ENCODE data around the gene PRPH. TPM values are rescaled to one million over a fixed set of nuclear protein-coding genes. Genes with fewer than 3 reads are reported as not detected.
A peak's percentile ranks its signal among the peaks of the same experiment; 100 is the strongest.
"Not testable (repeated sequence)": the region's sequence is repeated elsewhere in the genome, so short reads cannot be mapped to it uniquely, and the experiment has no call there.

PRPH gene
- total RNA-seq, 1 donor from 2014 or later, result 0.99 TPM

DNA sequence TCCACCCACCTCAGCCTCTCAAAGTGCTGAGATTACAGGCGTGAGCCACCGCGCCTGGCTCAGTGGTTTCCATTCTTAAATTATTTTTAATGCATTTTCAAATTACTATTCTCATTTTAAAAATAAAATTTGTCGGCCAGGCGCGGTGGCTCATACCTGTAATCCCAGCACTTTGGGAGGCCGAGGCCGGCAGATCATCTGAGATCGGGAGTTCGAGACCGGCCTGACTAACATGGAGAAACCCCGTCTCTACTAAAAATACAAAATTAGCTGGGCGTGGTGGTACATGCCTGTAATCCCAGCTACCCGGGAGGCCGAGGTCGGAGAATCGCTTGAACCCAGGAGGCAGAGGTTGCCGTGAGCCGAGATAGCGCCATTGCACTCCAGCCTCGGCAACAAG is 38.8 kb downstream of the PRPH start:
- DNase-seq, result not testable (repeated sequence)

DNA sequence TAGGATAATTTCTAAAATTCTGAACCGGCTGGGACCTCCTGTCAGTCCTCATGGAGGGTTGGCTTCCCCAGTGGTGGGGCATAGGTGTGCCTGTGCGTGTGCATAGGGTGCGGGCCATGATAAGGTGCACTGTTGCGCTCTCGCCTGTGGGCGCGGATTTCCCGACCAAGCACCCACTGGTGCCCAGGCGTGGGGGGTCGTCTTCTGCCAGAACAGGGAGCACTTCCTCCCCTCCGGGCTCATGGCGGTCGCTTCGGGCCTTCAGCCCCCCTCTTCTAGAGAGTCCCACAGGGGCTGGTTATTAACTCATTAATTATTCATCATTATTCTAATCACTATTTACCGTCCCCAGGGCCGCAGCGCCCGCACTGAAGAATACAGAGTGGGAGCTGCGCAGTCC is 39.3 kb downstream of the PRPH start:
- no peak for DNase-seq

DNA sequence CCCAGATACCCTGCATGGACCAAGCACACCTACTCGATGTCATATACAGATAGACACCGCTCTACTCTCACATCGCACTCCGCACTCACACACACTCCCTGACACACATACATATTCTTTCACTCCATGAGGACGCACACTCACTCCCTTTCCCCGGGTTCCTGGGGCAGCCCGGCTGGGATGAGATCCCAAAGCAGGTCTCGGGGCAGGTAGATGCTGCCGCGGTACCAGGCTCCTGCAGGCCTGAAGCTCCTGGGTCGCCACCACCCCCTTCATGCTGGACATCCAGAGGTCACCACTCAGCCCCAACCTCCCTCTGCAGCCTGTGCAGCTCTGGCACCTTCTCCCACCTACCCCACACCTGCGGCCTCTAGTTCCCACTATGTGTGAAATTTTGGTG is 39.7 kb downstream of the PRPH start:
- no peak for DNase-seq

DNA sequence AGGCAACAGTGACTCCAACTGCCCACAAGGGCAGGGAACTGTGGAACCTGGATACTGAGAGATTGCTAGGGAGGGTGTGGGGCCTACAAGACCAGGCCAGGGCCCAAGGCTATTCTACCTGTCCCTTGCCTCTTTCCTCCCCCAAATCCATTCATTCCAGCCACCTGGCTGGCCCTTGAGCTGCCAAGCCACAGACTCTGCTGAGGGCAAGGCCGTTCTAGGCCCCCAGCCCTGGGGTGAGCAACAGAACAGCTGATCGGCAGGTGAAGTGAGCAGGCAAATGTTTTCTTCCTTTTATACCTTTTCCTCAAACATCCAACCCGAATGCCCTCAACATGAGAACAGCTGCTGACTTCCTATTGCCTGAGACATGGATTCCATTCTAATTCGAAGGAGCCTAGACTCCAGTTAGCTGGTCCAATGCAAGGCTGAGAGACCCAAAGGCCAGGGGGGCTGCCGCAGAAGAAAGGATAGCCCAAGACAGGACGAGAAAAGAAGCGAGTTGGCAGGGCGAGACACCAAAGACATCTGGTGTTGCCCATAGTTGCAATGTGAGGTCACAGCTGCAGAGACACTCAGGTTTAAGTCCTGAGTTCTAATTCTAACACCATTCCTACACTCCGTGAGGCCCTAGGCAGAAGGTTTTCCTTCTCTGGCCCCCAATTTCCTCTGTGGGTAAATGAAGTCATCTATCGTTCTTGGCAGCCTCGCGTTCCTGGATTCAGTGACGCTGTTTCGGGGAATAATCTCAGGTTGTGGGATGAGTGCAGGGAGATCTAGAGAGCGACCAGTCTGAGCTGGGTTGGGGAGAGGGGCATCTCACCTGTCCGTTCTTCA is 40.4 kb downstream of the PRPH start:
- DNase-seq, result no peak

DNA sequence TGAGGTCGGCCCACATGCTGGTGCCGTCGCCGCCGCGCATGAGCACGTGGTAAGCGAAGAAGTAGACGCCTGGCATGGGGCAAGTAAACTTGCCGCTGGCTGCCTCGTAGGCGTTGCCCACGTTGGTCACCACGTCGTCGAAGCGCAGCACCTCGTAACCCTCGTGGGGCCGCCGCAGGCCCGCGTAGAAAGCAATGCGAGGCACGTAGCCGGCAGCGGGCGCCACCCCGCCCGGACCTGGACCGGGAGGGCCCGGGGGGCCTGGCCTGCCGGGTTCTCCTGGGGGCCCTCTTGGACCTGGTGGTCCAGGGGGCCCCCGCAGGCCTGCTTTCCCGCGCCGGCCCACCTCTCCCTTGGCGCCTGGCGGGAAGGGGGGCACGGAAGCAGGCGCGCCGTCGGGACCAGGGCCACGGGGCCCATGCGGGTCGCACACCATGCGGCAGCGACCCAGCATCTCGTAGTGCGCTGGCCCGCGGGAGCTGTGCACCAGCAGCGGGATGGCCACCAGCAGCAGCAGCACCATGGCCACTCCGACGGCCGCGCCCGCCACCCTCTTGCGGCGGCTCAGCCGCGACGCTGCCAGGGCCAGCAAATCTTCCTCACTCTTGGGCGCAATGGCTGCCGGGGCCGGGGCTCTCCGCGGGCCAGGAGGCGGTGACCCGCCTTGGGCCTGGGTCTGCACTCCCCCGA is 41.2 kb downstream of the PRPH start:
- no peak for DNase-seq

DNA sequence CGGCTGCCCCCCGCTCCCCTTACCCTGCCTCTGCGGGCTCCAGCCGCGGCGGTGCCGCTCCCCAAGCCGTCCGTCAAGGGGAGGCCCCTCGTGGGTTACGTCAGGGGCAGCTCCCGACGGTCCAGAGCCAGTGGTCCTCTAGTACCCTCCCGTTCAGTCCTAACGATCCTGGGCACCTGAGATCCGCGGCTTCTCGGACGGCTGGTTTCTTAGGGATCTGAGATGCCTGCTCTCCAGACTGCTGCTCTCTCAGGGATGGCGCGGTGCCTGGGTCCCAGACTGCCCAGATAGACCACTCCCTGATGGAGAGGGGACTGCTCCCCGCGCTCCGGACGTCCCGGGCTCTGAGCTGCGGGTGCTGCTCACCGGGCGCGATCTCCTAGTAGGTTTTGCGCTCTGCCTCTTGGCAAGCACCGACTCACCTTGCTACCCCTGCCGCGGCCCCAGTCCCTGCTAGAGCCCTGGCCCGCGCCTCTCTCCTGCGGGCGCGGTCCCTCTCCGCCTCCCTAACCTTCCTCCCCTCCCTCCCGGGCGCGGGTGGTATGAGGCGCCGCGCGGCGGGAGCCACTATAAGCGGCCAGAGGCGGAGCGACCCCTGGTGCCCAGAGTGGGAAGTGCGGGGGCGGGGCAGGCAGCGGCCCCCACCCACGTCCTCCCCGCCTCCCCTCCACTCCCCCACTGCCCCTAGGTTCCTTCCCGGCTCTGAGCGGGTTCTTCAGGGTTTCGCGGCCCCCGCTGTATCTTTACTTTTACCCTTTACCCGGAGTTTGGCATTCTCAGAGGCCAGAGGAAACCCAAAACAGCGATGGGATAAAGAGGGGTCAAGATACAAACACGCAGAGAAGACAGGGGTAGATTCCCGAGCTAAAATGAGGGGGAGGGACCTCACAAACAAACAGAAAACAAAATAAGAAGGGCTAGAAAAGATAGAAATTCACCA is 42.0 kb downstream of the PRPH start, which contains the start of gene C1QL4:
TSS of gene C1QL4 (minus strand) at position 544 of the 940 bp plus-strand sequence. CDS start 711 bp downstream, outside the sequence.
- peak; percentile 39 for DNase-seq

DNA sequence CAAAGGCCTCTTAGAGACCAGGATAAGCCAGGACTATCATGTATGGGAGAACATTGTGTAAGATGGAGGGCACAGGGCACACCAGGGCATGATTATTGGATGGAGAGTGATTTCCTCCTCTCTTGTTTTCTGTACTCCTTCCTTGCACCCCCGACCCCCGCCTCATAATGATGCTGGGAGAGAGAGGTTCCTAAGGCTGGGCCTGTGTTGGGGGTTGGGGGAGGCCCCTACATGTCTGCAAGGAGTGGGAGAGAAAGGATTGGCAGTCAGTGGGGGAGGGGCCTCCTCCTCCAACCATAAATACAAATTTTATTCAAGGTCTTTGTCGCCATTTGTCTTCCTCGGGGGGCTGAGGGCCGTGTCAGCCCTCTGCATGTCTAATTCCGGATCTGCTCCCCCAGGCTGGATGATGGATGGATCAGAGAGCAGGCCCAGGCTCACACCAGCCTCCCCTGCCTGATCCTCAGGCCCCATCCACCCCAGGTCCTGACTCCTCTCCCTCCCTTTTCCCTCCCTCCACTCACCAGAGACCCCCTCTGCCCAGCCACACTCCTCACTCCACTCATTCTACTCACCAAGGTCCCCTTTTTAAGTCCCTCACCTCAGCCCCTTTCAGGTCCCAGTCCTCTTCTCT is 44.0 kb downstream of the PRPH start:
- DNase-seq, result no peak

DNA sequence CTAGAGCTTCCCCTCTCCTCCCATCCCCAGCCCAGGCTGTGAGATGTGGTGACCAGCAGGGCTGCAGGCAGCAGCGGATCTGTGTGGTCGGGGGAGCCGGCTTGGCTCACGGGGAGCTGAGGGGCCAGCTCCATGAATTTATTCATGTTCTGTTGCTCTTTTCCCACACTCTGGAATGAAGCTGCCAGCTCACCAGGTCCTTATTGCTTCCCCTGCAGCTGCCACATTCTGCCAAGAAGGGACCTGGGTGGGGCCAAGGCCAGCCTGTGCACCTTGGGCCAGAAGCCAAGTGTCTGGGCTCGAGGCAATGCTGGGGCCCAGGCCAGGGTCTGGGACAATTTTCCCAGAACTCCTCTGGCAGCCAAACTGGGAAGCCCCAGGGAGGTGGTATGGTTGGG is 44.5 kb downstream of the PRPH start:
- DNase-seq, result no peak

DNA sequence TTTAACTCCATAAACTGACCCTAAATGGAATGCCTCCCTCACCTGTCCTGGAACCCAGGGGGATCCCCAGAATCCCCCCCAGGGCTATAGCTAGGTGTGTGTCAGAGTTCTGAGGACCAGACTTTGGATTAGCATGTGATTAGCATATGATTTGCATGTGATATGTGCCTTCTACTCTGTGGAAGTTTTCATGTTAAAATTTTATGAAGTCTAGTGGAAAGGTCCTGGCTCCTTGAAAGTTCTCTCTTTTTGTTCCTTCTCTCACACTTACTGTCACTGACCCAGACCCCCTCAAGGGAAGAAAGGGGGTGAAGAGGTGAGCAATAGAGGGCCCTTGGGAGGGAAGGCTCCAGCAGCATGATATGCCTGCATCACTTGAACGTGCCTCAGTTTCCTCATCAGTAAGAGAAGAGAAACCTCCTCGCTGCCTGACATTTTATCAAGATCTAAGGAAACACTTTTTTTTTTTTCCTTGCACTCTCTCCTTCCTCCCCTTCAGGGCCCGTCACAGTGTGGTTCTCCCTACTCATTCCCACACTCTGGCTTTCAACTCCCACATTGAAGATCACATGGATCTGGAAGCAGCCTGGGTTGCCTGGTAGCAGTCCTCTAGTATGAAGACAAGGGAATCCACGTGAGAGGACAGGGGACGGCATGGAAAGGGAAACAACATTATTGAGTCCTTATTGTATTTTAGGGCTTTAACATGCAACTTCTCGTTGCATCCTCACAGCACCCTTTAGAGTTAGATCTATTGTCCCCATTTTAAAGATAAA is 45.3 kb downstream of the PRPH start:
- DNase-seq, result no peak

DNA sequence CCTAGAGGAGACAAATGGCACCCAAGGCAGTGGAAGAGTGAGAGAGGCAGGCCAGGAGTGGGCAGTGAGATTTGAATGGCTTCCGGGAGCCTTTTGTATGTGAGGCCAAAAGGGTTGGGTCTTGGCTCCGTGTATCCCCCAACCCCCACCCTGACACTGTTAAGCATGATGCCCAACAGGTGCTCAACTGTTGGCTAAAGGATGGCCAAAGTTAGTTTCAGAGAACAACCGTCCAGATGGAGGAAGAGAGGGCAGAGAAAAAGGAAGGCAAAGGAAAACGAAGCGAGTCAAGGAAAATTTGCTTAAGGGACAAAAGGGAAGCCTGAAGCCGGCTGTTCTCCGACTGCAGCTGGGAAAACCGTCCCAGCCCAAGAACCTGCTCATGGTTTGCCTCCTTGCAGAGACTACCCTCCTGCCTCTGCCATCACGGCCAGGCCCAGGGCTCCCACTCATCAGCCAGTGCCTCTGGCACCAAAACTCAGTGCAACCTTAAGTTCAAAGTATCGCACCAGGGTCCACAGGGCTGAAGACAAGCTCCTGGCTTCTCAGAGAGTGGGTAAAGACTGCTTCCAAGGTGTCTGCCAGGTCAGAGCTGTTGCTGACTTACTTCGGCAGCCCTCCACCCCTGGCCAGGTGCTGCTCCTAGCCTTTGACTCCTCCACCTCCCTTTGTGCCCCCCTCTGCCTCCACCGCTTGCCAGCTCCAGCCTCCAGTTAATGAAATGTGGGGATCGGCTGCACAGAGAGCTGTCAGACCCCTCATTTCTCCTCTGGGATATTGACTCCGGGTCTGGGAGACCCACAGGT is 46.2 kb downstream of the PRPH start:
- DNase-seq, result no peak

DNA sequence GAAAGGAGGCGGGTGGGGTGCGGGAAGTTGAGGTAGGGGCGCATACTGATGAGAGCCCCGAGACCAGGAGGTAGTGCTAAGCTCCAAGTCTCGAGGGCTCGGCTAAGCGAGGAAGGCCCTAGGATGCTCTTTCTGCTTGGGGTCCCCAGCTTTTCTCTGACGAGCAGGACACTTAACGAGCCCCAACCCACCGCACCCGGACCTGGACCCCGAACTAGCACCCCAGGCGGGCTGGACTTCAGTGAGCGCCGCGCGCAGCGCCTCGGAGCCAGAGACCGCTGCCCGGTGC is 46.8 kb downstream of the PRPH start:
- no peak for DNase-seq

DNA sequence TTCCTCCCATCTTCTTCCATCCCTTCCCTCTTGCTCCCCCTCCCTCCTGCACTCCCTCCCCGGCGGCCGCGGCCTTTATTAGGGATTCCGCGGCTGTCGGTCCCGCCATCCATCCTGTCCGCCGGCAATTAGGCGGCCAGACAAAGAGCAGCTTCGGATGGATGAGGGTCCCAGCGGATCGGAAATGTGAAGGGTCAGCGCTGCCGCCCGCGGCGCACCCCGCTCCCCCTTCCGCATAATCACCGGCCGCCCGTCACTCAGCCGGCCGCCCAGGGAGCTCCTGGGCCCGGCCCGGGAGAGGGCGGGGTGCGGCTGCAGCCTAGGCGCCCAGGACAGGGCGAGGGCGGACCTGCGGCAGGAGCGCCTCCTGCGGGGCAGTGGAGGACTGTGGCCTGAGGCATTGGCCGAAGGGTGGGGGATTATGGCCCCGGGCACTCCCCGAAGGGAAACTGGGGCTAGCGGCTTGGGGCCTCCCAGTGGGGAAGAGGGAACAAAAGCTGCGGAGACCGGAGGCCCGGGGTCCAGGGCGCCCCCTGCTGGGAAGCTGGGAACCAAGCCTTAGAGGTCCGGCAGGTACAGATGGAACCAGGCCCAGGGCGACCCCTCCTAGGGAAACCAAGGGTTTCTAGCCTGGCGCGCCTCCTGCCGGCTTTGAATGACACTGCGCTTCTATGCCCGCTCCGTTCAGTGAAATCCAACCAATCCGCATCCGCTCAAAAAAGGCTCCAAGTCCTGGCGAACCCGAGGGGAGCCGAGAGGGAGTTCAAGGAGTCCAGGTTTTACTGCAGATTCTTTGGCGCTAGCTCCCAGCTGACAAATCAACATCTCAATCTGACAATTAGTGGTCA is 47.3 kb downstream of the PRPH start:
- peak; percentile 39 for DNase-seq

DNA sequence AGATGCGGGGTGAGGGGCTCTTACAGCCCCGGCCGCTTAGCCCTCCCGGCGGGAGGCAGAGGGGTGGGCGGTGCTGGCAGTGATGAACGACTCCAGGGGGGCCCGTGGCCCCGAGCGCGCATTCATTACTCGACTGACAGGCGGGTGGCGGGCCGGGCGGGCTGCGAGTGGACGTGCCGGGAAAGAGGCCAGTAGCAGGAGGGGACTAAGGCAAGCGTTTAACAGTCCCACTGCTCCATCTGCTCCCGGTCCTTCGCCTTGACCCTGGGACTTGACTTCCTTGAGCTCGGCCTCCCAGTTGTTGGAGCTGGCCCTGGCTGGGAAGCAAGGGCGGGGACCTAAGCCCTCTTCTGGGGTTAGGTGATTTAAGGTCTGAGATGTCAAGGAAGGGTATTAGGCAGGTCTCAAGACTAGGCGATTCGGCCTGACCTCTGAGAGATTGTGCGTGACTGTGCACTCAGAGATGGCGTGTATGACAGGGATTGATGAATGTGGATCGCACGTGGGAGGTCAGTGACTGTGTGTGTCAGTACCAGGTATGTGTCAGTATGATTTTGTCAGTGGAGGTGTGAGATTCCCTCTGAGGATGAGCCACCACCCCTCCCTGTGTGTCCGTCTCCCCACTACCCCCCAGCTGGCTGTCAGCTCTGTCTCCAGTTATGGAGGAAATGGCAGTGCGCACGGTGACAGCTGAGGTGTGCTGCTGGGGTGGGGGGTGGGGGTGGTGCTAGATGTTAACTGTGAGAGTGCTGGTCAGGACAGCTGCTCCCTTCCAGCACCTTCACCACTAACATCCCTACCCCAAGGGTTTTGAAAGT is 48.2 kb downstream of the PRPH start:
- DNase-seq, result no peak

DNA sequence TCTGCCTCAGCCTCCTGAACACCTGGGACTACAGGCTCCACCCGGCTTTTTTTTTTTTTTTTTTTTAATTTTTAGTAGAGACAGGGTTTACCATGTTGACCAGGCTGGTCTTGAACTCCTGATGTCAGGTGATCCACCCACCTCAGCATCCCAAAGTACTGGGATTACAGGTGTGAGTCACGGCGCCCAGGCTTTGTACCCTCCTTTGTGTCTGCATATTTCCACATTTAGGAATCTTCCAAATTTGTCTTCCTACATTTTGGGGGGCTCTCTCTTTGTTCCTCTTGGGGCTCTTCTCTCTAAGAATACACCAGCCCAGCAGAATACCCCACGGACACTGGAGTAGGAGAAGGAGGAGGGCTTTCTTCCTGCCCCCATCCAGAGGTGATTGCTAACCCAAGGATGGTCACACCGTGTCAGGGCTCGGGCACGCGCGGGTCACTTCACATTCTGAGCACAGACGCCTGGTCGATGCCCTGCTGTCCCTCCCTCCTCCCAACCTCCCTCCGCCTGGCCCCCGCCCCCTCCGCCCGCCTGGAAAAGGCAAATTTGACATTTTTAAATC is 49.6 kb downstream of the PRPH start:
- no peak for DNase-seq

DNA sequence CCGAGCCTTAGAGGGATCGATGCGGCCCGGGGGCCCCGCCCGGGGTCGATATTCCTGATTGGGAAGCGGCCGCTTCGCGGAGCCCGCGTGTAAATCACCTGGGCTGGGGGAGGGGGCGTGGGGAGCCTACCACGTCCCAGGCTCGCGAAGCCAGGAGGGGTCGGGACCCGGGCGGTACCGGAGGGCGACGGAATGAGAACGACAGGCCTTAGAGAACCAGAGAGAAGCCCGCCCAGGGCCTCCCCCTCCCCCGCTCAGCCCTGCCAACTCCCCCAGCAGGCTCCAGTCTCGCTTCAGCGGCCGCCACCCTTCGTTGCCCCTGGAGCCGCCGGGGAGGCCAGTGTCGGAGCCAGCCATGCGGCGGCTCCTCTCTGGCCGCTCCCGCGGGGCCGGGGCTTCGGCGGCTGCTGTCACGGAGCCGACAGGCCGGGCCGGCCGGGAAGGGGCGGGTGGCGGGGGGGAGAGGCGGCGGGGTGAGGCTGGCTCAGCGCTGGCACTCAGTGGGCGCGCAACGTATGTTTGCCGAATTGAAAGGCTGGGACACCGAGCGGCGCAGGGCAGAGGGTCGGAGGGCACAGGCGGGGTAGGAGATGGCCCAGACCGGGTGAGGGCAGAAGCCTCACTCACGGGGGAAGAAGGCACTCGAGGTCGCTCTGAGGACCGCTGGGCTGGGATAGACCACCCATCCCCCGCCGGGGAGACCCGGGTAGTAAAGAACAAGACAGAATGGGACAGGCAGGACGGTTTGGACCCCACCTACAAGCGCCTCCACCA is 50.3 kb downstream of the PRPH start:
- no peak for DNase-seq

DNA sequence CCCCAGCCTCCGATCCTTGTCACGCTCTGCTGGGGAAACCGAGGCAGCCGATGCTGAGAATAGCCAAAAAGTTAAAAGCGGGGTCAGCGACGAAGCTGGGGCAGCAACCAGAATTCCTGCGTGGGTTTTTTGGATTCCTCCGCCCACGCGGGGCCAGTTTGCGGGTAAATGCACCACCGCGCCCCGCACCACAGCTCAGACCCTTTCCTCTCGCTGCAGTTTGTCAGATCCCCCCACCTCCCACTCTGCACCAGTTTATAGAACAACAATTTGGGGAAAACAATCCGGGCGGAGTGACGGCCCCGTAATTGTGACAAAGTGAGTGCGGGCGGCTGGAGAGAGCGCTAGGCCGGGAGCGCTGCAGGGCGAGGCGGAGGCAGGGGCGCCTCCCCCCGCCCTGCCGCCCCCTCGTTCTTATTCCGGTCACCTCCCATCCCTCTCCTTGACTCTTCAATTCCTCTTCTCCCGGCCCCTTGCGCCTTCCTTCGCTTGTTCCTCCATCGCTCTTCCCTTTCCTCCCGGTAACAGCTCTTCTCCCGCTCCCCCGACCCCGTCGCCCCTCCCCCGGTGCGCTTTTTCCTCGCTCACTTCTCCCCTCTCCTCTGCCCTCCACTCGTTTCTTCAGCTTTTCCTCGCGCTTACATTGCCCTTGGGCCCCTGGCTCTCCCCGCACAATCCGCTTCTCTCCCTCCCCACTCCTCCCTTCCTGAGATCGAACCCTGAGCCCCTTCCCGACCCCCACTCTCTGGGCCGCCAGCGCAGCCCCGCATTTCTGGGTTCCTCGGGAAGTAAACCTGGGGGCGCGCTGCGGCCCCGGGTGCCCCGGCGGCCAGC is 51.1 kb downstream of the PRPH start:
- no peak for DNase-seq

Measured in skin of body (tissue), 2 donors.